HL-60 (cell line): Measurements from ENCODE around the gene DGKE.

Experiments
- GABPA ChIP-seq: IDR thresholded peaks from 2 replicates; pipeline ENCODE4 v1.6.1; 2012; ENCODE audit warnings: low read depth
- POLR2AphosphoS5 ChIP-seq: IDR thresholded peaks from 2 replicates; pipeline ENCODE4 v1.6.1; 2012; ENCODE audit warnings: low read depth
- REST ChIP-seq: IDR thresholded peaks from 2 replicates; pipeline ENCODE4 v1.6.1; 2012; ENCODE audit warnings: low read depth; ENCODE audit not compliant: insufficient replicate concordance
- SPI1 ChIP-seq: IDR thresholded peaks from 2 replicates; pipeline ENCODE4 v1.6.1; 2012; ENCODE audit warnings: low read depth, mild to moderate bottlenecking, borderline replicate concordance
- TF ChIP-seq, protein P1 (sequence below): IDR thresholded peaks from one replicate; pipeline ENCODE4 v1.5.1; 2011; ENCODE audit warnings: low read length, control low read depth, inconsistent platforms; ENCODE audit not compliant: insufficient read depth

DNA sequence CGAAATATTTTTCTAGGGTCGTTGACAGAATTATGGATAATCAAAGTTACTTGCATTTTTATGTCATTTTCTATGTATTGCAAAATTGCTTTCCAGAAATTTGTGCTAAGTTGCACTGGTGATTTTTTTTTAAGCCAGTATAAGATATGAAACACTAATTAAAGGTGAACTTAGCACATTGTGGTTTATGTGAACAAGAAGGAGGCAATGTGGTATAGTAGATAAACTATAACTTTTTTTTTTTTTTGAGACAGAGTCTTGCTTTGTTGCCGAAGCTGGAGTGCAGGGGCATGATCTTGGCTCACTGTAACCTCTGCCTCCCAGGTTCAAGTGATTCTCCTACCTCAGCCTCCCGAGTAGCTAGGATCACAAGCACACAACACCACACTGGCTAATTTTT, 13.2 kb downstream of the DGKE start:
- TF ChIP-seq, protein P1, sequence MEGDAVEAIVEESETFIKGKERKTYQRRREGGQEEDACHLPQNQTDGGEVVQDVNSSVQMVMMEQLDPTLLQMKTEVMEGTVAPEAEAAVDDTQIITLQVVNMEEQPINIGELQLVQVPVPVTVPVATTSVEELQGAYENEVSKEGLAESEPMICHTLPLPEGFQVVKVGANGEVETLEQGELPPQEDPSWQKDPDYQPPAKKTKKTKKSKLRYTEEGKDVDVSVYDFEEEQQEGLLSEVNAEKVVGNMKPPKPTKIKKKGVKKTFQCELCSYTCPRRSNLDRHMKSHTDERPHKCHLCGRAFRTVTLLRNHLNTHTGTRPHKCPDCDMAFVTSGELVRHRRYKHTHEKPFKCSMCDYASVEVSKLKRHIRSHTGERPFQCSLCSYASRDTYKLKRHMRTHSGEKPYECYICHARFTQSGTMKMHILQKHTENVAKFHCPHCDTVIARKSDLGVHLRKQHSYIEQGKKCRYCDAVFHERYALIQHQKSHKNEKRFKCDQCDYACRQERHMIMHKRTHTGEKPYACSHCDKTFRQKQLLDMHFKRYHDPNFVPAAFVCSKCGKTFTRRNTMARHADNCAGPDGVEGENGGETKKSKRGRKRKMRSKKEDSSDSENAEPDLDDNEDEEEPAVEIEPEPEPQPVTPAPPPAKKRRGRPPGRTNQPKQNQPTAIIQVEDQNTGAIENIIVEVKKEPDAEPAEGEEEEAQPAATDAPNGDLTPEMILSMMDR: no peak
- TF ChIP-seq GABPA: no peak
- no peak for TF ChIP-seq POLR2AphosphoS5
- TF ChIP-seq REST: no peak
- TF ChIP-seq SPI1: no peak
